SK-N-SH treated with all-trans-retinoic acid at 6 μM for 48 hours (cell line): ENCODE results near the gene GJA1.

ENCODE experiments used
- BACH2 ChIP-seq: fragments of 250-450 bp; sonication (Bioruptor Pico); IDR thresholded peaks from 2 replicates; pipeline ENCODE4 v1.9.0; 2021; ENCODE audit warnings: mild to moderate bottlenecking, borderline replicate concordance
- CSDC2 ChIP-seq: fragments of 250-450 bp; sonication (Bioruptor Pico); IDR thresholded peaks from 2 replicates; pipeline ENCODE4 v1.5.0; 2020; ENCODE audit warnings: mild to moderate bottlenecking, moderate library complexity
- GLIS3 ChIP-seq: fragments of 250-450 bp; sonication (Bioruptor Pico); IDR thresholded peaks from 2 replicates; pipeline ENCODE4 v1.5.0; 2020; ENCODE audit warnings: mild to moderate bottlenecking, moderate library complexity
- OSR1 ChIP-seq: fragments of 250-450 bp; sonication (Bioruptor Pico); IDR thresholded peaks from 2 replicates; pipeline ENCODE4 v1.8.0; 2022; ENCODE audit warnings: moderate library complexity, mild to moderate bottlenecking, inconsistent platforms
- RARB ChIP-seq: fragments of 250-450 bp; sonication (Bioruptor Pico); IDR thresholded peaks from 2 replicates; pipeline ENCODE4 v1.8.0; 2021; ENCODE audit warnings: mild to moderate bottlenecking, moderate library complexity
- SNAI2 ChIP-seq: fragments of 250-450 bp; sonication (Bioruptor Pico); IDR thresholded peaks from 2 replicates; pipeline ENCODE4 v1.5.0; 2020; ENCODE audit warnings: mild to moderate bottlenecking, moderate library complexity
- TCF4 ChIP-seq: fragments of 250-450 bp; sonication (Bioruptor Pico); IDR thresholded peaks from 2 replicates; pipeline ENCODE4 v1.8.0; 2021; ENCODE audit warnings: mild to moderate bottlenecking, moderate library complexity, borderline replicate concordance
- TOX ChIP-seq: fragments of 250-450 bp; sonication (Bioruptor Pico); IDR thresholded peaks from 2 replicates; pipeline ENCODE4 v1.8.0; 2021; ENCODE audit warnings: mild to moderate bottlenecking, moderate library complexity, borderline replicate concordance
- ZFP3 ChIP-seq: fragments of 250-450 bp; sonication (Bioruptor Pico); IDR thresholded peaks from 2 replicates; pipeline ENCODE4 v1.5.0; 2020; ENCODE audit warnings: mild to moderate bottlenecking, moderate library complexity
- ZNF565 ChIP-seq: fragments of 450-650 bp; formaldehyde crosslinking; conservative IDR thresholded peaks from 2 replicates; pipeline ENCODE4 v1.5.0; 2020; ENCODE audit warnings: low read depth, mild to moderate bottlenecking, moderate library complexity
- ZNF8 ChIP-seq: fragments of 450-650 bp; formaldehyde crosslinking; IDR thresholded peaks from 2 replicates; pipeline ENCODE4 v1.5.0; 2020; ENCODE audit warnings: mild to moderate bottlenecking, moderate library complexity
- TF ChIP-seq, protein P1 (sequence below): fragments of 250-450 bp; sonication (Bioruptor Pico); IDR thresholded peaks from 2 replicates; pipeline ENCODE4 v1.5.0; 2020; ENCODE audit warnings: mild to moderate bottlenecking, moderate library complexity
- TF ChIP-seq, protein P2 (sequence below): fragments of 250-450 bp; sonication (Bioruptor Pico); IDR thresholded peaks from 2 replicates; pipeline ENCODE4 v1.5.1; 2021; ENCODE audit warnings: mild to moderate bottlenecking, moderate library complexity
- TF ChIP-seq, protein P3 (sequence below): fragments of 250-450 bp; sonication (Bioruptor Pico); IDR thresholded peaks from 2 replicates; pipeline ENCODE4 v1.8.0; 2020; ENCODE audit warnings: mild to moderate bottlenecking, moderate library complexity, borderline replicate concordance

DNA sequence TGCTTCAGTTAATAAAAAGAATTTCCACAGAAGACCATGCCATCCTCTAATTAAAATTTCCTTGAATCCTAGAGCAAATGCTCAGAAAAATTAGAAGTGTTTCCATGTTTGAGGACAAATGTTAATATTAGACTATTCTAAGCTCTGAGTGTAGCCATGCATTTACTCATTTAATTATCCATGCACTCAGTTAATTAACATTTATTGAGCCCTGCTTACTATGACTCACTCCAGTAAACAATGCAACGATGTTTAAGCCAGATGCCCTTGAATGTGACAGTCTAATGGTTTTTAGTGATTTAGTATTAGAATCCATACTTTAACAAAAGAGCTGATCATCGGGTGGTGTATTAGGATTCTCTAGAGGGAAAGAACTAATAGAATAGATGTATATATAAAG, 37.3 kb upstream of the GJA1 start:
- TF ChIP-seq CSDC2 (CRISPR knock-in tag) (no peak), BACH2 (CRISPR knock-in tag) (no peak), TCF4 (0 out of 2 replicates have a peak, but pooled peaks have one; percentile 44), ZNF8 (CRISPR knock-in tag) (no peak), ZFP3 (CRISPR knock-in tag) (no peak), RARB (CRISPR knock-in tag) (no peak), ZNF565 (CRISPR knock-in tag) (no peak), SNAI2 (no peak), GLIS3 (no peak), OSR1 (CRISPR knock-in tag) (no peak), TOX (no peak)
- TF ChIP-seq, protein P1, sequence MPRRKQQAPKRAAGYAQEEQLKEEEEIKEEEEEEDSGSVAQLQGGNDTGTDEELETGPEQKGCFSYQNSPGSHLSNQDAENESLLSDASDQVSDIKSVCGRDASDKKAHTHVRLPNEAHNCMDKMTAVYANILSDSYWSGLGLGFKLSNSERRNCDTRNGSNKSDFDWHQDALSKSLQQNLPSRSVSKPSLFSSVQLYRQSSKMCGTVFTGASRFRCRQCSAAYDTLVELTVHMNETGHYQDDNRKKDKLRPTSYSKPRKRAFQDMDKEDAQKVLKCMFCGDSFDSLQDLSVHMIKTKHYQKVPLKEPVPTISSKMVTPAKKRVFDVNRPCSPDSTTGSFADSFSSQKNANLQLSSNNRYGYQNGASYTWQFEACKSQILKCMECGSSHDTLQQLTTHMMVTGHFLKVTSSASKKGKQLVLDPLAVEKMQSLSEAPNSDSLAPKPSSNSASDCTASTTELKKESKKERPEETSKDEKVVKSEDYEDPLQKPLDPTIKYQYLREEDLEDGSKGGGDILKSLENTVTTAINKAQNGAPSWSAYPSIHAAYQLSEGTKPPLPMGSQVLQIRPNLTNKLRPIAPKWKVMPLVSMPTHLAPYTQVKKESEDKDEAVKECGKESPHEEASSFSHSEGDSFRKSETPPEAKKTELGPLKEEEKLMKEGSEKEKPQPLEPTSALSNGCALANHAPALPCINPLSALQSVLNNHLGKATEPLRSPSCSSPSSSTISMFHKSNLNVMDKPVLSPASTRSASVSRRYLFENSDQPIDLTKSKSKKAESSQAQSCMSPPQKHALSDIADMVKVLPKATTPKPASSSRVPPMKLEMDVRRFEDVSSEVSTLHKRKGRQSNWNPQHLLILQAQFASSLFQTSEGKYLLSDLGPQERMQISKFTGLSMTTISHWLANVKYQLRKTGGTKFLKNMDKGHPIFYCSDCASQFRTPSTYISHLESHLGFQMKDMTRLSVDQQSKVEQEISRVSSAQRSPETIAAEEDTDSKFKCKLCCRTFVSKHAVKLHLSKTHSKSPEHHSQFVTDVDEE (CRISPR knock-in tag), result no peak
- TF ChIP-seq, protein P2, sequence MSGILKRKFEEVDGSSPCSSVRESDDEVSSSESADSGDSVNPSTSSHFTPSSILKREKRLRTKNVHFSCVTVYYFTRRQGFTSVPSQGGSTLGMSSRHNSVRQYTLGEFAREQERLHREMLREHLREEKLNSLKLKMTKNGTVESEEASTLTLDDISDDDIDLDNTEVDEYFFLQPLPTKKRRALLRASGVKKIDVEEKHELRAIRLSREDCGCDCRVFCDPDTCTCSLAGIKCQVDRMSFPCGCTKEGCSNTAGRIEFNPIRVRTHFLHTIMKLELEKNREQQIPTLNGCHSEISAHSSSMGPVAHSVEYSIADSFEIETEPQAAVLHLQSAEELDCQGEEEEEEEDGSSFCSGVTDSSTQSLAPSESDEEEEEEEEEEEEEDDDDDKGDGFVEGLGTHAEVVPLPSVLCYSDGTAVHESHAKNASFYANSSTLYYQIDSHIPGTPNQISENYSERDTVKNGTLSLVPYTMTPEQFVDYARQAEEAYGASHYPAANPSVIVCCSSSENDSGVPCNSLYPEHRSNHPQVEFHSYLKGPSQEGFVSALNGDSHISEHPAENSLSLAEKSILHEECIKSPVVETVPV (CRISPR knock-in tag), result no peak
- TF ChIP-seq, protein P3, sequence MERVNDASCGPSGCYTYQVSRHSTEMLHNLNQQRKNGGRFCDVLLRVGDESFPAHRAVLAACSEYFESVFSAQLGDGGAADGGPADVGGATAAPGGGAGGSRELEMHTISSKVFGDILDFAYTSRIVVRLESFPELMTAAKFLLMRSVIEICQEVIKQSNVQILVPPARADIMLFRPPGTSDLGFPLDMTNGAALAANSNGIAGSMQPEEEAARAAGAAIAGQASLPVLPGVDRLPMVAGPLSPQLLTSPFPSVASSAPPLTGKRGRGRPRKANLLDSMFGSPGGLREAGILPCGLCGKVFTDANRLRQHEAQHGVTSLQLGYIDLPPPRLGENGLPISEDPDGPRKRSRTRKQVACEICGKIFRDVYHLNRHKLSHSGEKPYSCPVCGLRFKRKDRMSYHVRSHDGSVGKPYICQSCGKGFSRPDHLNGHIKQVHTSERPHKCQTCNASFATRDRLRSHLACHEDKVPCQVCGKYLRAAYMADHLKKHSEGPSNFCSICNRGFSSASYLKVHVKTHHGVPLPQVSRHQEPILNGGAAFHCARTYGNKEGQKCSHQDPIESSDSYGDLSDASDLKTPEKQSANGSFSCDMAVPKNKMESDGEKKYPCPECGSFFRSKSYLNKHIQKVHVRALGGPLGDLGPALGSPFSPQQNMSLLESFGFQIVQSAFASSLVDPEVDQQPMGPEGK (CRISPR knock-in tag), result no peak
